Suppressor macrophage treated with lipopolysaccharide for 1 hour (primary cell): ENCODE results near the gene CARD6.
"Not testable (repeated sequence)": the region's sequence is repeated elsewhere in the genome, so short reads cannot be mapped to it uniquely, and the experiment has no call there.

Source experiments
- DNase-seq, 3 donors: peaks; one replicate each; pipeline ENCODE4 v3.0.0-alpha.2; 2020 to 2022

Gene CARD6

GRCh38 chr5:40828021-40828631 lies 13.0 kb upstream of the CARD6 start:
- no peak for DNase-seq

DNA sequence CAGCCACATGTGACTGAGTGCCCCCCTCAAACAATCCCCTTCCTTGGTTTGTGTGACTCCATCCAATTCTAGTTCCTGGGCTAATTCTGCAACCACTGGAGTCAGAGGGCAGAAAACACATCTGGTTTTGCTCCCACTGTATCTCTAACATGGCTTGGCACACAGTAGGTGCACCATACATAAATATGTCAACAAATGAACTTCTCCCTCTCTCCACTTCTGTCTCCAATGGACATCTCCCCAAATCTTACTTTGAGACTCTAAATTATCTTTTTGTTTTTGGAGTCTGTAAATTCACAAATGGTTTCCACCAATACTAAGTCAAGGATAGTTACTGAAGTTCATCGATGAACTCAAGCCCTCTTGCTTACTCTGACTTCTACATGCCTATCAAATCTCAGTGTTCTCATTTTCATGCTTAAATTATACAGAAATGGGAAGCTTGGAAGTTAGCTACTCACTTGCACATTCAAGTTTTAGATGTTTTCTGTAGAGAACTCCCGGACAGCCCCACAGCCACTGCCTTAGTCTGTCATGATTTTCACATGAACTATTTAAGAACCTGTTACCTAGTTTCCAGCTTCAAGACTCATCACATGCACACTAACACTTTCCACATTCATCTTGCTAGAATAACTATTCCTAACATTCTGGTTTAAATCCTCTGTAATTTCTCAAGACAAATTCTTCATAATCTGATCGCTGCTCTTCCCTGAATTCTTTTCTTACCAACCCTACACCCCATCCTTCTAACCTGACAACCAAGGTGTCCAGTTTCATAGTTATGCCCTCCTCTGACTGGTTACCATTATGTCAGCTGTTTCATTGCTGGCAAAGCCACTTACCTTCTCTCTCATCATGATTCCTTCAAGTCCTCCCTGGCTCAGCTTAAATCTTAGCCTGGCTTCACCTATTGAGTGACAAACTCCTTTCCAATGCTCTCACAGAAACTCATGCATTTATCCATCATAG lies 12.2 kb upstream of the CARD6 start:
- DNase-seq: no peak

- no peak for DNase-seq
Observed at GRCh38 chr5:40829748-40830533, 11.2 kb upstream of the CARD6 start.

- no peak for DNase-seq
Observed at GRCh38 chr5:40831346-40832210, 9.6 kb upstream of the CARD6 start.

DNA sequence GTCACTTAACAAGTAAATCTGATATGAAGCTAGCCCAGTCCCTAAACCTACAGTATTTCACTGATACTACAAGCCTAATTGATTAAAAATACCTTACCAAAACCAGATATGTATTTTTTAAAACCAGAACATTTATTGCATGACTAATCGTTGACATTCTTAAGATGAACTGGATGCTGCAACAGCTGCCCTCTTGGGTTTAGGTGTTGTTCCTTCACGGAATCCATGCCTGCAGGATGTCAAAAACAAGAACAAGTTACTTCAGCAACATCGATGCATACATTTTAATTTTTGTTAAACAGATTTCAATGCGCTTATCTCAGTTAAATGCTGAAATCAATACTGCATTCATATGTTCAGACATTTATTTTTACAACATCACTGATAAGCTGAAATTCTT lies 8.8 kb upstream of the CARD6 start:
- no peak for DNase-seq

- DNase-seq: no peak
Observed at GRCh38 chr5:40833712-40834229, 7.4 kb upstream of the CARD6 start.

GRCh38 chr5:40834391-40834848 lies 6.7 kb upstream of the CARD6 start:
- DNase-seq: peak; percentile 30 to 46 (median 35)

DNA sequence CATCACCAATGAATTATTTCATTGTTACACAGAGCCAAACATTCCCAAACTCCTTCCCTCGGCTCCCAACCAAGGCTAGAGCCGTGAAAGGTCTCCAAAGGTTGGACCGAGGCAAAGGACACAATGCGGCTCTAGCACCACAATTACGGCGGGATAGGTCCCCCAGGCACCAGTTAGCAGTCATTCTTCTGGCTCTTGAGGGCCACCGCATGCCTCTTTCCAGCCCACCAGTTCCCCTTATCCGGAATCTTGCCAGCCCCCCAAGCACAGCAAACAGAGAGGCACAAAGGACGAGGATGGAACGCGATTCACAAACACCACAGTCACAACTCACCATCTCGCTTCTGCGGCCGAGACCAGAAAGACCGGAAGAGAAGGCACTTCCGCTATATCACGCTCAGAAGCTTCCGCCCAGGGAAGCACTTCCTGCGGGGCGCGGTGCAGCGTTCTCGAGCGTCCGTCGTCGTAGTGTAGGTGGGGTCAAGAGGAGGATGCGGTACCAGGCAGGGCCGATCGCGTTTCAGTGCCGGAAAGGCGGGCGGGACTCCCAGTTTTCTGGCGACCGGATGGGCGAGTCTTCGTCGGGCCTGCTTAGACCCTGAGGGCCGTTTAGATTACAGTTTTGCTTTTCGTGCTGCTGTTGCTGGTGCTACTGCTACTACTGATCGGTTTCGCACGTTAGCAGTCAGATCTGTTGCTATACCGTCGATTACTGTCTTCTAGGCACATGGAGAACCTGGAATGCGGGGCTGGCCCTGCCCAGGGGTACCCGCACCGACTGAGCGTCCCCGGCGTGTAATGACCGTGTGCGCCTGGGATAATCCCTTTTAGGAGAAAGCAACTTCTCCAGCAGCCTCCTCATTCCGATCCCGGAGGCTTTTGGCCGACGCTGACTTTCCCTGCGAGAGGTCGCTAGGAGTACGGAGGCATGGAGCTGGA lies 6.0 kb upstream of the CARD6 start, which contains the start of gene RPL37:
RPL37 (minus strand) TSS at position 374 of the 939 bp plus-strand sequence; CDS start at position 337, 37 bp downstream.
- peak; percentile 95 to 96 (median 95) for DNase-seq

DNA sequence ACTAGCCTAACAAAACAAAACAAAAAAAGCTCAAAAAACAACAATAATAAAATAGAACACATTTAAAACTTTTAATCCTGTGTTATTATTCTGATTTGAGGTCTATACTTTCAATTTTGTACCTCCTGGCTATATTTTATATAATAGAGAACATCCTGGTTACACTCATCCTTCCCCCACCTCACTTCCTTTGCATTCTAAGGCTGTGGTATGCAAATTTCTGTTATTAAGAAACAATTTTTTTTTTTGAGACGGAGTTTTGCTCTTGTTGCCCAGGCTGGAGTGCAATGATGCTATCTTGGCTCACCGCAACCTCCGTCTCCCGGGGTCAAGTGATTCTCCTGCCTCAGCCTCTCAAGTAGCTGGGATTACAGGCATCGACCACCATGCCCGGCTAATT lies 3.1 kb upstream of the CARD6 start:
- peak; percentile 8 to 26 (median 24) for DNase-seq

DNA sequence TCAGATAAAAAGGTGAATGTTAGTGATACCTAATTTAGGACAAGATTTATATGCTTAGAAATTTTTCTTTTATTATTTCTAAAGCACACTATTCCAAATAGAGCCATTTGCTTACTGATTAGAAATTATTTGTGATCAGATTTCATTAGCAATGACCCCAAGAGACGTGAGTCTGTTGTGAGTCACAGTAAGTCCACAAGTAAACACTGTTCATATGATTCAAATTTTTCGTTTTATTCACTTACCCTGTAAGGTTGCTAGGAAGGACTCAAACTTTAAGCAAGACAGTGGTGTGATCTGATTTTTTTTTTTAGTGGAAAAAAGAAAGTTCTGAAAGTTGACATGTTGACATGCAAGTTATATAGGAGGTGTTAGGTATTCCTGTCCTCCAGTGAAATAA lies 1.2 kb downstream of the CARD6 start:
- peak; percentile 9 to 44 (median 42) for DNase-seq

DNA sequence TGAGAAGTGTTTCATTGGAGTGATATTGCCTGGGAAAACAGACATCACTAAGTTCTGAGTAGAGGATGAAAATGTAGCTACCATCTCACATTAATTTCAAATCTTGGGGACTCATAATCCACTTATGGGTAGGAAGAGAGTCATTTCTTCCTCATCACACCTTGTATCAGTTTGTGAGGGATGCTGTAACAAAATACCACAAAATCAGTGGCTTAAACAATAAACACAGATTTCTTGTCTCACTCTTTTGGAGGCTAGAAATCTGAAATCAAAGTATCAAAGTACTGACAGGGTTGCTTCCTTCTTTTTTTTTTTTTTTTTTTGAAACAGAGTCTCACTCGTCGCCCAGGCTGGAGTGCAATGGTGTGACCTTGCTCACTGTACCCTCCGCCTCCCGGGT lies 3.4 kb downstream of the CARD6 start:
- no peak for DNase-seq

GRCh38 chr5:40846371-40846770 lies 5.2 kb downstream of the CARD6 start:
- DNase-seq: no peak

GRCh38 chr5:40847525-40847924 lies 6.4 kb downstream of the CARD6 start:
- no peak for DNase-seq

DNA sequence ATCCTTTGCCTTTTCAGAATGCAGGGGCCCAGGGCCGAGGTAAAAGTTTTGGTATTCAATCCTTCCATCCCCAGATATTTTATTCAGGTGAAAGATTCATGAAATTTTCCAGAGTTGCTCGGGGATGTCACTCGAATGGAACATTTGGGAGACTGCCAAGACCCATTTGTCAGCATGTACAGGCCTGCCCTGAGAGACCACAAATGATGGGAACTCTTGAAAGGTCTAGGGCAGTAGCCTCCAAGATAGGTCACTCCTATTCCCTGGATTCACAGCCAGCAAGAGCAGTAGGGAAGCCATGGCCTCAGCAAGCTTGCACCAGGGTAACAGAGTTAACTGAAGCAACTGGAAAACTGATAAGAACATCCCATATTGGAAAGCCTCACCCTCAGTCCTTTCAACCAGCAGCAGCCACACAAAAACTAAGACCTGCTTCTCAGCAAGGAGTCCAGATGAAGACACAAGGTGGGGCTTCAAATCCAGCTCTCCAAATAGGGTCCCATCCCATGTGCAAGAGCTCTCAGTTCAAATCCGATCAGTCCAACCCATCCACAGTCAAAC lies 12.5 kb downstream of the CARD6 start:
- DNase-seq: no peak

- no peak for DNase-seq
Observed at GRCh38 chr5:40860711-40861110, 19.5 kb downstream of the CARD6 start.

GRCh38 chr5:40865004-40865403 lies 23.8 kb downstream of the CARD6 start:
- not testable (repeated sequence) for DNase-seq

GRCh38 chr5:40866844-40867243 lies 25.7 kb downstream of the CARD6 start:
- no peak for DNase-seq

GRCh38 chr5:40869384-40869783 lies 28.2 kb downstream of the CARD6 start:
- no peak for DNase-seq

- DNase-seq: no peak
Observed at GRCh38 chr5:40871177-40871576, 30.0 kb downstream of the CARD6 start.

DNA sequence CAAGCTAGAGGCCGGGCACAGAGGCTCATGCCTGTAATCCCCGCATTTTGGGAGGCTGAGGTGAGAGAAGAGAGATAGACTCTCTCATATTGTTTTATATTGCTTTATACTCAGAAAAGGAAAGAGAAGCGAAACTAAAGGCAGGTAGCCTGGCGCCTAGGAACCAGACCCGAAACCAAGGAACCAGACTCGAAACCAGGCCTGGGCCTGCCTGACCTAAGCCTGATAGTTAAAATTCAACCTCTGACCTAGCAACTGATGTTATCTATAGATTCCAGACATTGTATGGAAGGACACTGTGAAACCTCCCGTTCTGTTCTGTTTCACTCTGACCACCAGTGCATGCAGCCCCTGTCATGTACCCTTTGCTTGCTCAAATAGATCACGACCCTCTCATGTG lies 31.1 kb downstream of the CARD6 start:
- not testable (repeated sequence) for DNase-seq
